HCT116 (cell line): ENCODE data around the gene THADA. TPM values are rescaled to one million over a fixed set of nuclear protein-coding genes. Genes with fewer than 3 reads are reported as not detected.

Experiments used
- ATAC-seq: fragments of 200-7000 bp; cut with Tn5 transposase; 2 replicates; pipeline ENCODE4 v1.9.1; 2020; ENCODE audit warnings: mild to moderate bottlenecking, moderate library complexity
- BruUV-seq: library from RNA; stranded (reverse); fragments of 400-500 nt; replicated peaks from 2 replicates; lab custom pipeline; 2021; lab: Mats Ljungman, UMichigan
- CTCF ChIA-PET: fragments of 300-600 bp; sonication (Branson Sonifier 250); formaldehyde crosslinking; loops from one replicate; lab custom pipeline; 2021; ENCODE audit warnings: antibody characterized with exemption; lab: Charles Lee
- POLR2A ChIA-PET: fragments of 300-600, 350-600 bp; sonication (Branson Sonifier 250); formaldehyde crosslinking; loops from one replicate; lab custom pipeline; 2021; ENCODE audit warnings: antibody characterized with exemption; lab: Charles Lee
- RAD21 ChIA-PET, 2 experiments: fragments of 300-600 bp; sonication (Branson Sonifier 250); formaldehyde crosslinking; loops; one replicate each; lab custom pipeline; 2023; ENCODE audit warnings: low total read pairs in 2 of 2; ENCODE audit not compliant: uncharacterized antibody in 2 of 2, unreplicated experiment in 2 of 2, low non-redundant PET in 1 of 2; lab: Charles Lee
- DNase-seq: peaks from one replicate; pipeline ENCODE4 v3.0.0-alpha.2; 2010; ENCODE audit warnings: low read depth, low spot score
- H2AFZ ChIP-seq: fragments of 200-600 bp; shearing (Covaris generic), sonication (generic); 2 replicates; pipeline ENCODE4 v1.6.1; 2017; ENCODE audit warnings: low read depth, mixed run types, mixed read lengths, antibody characterized with exemption, low read length; ENCODE audit not compliant: poor library complexity, severe bottlenecking
- H3K27ac ChIP-seq: 2 replicates; pipeline ENCODE4 v1.5.1; 2012; ENCODE audit warnings: low read depth, low read length
- H3K27me3 ChIP-seq: fragments of 200-600 bp; sonication (generic); 2 replicates; pipeline ENCODE4 v1.6.1; 2016; ENCODE audit warnings: mixed run types, low read length, mixed read lengths; ENCODE audit not compliant: insufficient read depth
- H3K36me3 ChIP-seq, 2 experiments: fragments of 200-500 bp in 1 of 2; fragments of 200-600 bp in 1 of 2; sonication (Bioruptor generic) in 1 of 2; sonication (generic) in 1 of 2; 2 replicates each; pipeline versions ENCODE4 v1.5.1 to v1.6.1; 2014 to 2016; ENCODE audit warnings: low read length in 2 of 2, inconsistent platforms in 1 of 2, mixed read lengths in 1 of 2, mixed run types in 1 of 2; ENCODE audit not compliant: insufficient read depth in 2 of 2, control insufficient read depth in 1 of 2
- H3K4me1 ChIP-seq, 2 experiments: fragments of 200-600 bp in 1 of 2; sonication (generic) in 1 of 2; 2 replicates each; pipeline versions ENCODE4 v1.5.1 to v1.6.1; 2012 to 2017; ENCODE audit warnings: low read length in 2 of 2, inconsistent platforms in 1 of 2, mild to moderate bottlenecking in 1 of 2, mixed read lengths in 1 of 2, mixed run types in 1 of 2, moderate library complexity in 1 of 2; ENCODE audit not compliant: insufficient read depth in 2 of 2, control insufficient read depth in 1 of 2
- H3K4me2 ChIP-seq: fragments of 200-600 bp; sonication (generic); 2 replicates; pipeline ENCODE4 v1.6.1; 2017; ENCODE audit warnings: mixed run types, low read length, mixed read lengths
- H3K4me3 ChIP-seq, 2 experiments: fragments of 200-600 bp in 1 of 2; sonication (generic) in 1 of 2; replicated peaks in 1 of 2; 2 replicates each; pipeline ENCODE4 v1.5.1; 2011 to 2016; ENCODE audit warnings: low read length in 2 of 2, control low read depth in 1 of 2, low read depth in 1 of 2, mild to moderate bottlenecking in 1 of 2, mixed read lengths in 1 of 2, mixed run types in 1 of 2
- H3K79me2 ChIP-seq: fragments of 200-600 bp; sonication (generic); 2 replicates; pipeline ENCODE4 v1.6.1; 2017; ENCODE audit warnings: mild to moderate bottlenecking, mixed run types, low read length, moderate library complexity, mixed read lengths; ENCODE audit not compliant: insufficient read depth
- H3K9ac ChIP-seq: fragments of 200-600 bp; sonication (generic); 2 replicates; pipeline ENCODE4 v1.6.1; 2016; ENCODE audit warnings: low read length, mixed read lengths
- H3K9me2 ChIP-seq: fragments of 200-600 bp; sonication (generic), shearing (Covaris generic); 2 replicates; pipeline ENCODE4 v1.6.1; 2017; ENCODE audit warnings: mixed run types, mild to moderate bottlenecking, moderate library complexity; ENCODE audit not compliant: insufficient read depth
- H3K9me3 ChIP-seq, 2 experiments: fragments of 200-500 bp in 1 of 2; fragments of 200-600 bp in 1 of 2; sonication (Bioruptor generic) in 1 of 2; sonication (generic) in 1 of 2; 2 replicates each; pipeline ENCODE4 v1.6.1; 2014 to 2017; ENCODE audit warnings: low read length in 2 of 2, mixed read lengths in 2 of 2, inconsistent platforms in 1 of 2, low read depth in 1 of 2, mild to moderate bottlenecking in 1 of 2, mixed run types in 1 of 2, moderate library complexity in 1 of 2; ENCODE audit not compliant: control insufficient read depth in 1 of 2, insufficient read depth in 1 of 2
- H4K20me1 ChIP-seq: fragments of 200-600 bp; sonication (generic), shearing (Covaris generic); 2 replicates; pipeline ENCODE4 v1.6.1; 2017; ENCODE audit warnings: mixed run types, mild to moderate bottlenecking, moderate library complexity; ENCODE audit not compliant: insufficient read depth
- ATF3 ChIP-seq: IDR thresholded peaks from 2 replicates; pipeline ENCODE4 v1.6.1; 2012
- CTCF ChIP-seq, 3 experiments: fragments of 200-600 bp in 1 of 3; sonication (generic) in 1 of 3; IDR thresholded peaks in 2 of 3; conservative IDR thresholded peaks in 1 of 3; 2 replicates each; pipeline ENCODE4 v1.5.1; 2012 to 2017; ENCODE audit warnings: low read depth in 2 of 3, low read length in 2 of 3, antibody characterized with exemption in 1 of 3, borderline replicate concordance in 1 of 3, control low read depth in 1 of 3, mild to moderate bottlenecking in 1 of 3, mixed read lengths in 1 of 3, mixed run types in 1 of 3, moderate library complexity in 1 of 3; ENCODE audit not compliant: insufficient read depth in 1 of 3
- EZH2 ChIP-seq: fragments of 200-600 bp; sonication (generic); IDR thresholded peaks from 2 replicates; pipeline ENCODE4 v1.6.1; 2017; ENCODE audit warnings: antibody characterized with exemption, mixed run types
- RAD21 ChIP-seq: IDR thresholded peaks from 2 replicates; pipeline ENCODE4 v1.6.1; 2012; ENCODE audit warnings: low read depth, mild to moderate bottlenecking
- SIN3A ChIP-seq: IDR thresholded peaks from 2 replicates; pipeline ENCODE4 v1.6.1; 2012; ENCODE audit warnings: low read depth
- SP1 ChIP-seq: IDR thresholded peaks from 2 replicates; pipeline ENCODE4 v1.6.1; 2012; ENCODE audit warnings: low read depth
- ZNF274 ChIP-seq: fragments of 200-500 bp; sonication (Bioruptor generic); IDR thresholded peaks from 2 replicates; pipeline ENCODE4 v1.6.1; 2014; ENCODE audit warnings: mild to moderate bottlenecking, low read depth, low read length, inconsistent platforms
- intact Hi-C: fragments of 100-400 bp; cut with micrococcal nuclease; formaldehyde crosslinking; loops from 2 replicates; pipeline ENCODE4 v1.10.0; 2022
- total RNA-seq: library from RNA; stranded (reverse); gene quantifications from one replicate; pipeline ENCODE4 v1.2.1, GENCODE V29; 2021; ENCODE audit not compliant: unreplicated experiment

Gene THADA
- total RNA-seq, 1 experiment from 2014 or later: 30.7 TPM

GRCh38 chr2:43191947-43192516 is 403.8 kb downstream of the THADA start:
- Histone ChIP-seq H3K27ac (no peak overlapping the region), H3K36me3 (no peaks in the 10 kb centered on the region), H3K79me2 (no peaks in the 10 kb centered on the region), H3K4me3 (no peak overlapping the region)
- BruUV-seq: no TSS peak
- ATAC-seq: peak; percentile 37; the same call in 1 of the 2 replicates
- no peak for TF ChIP-seq EZH2
- no peak for TF ChIP-seq SP1
- TF ChIP-seq CTCF (IDR thresholded peaks at IDR 0.05 in 2 of 3, conservative IDR thresholded peaks at IDR 0.05 in 1 of 3; ENCODE audit: borderline replicate concordance in 1 of 3, insufficient read depth in 1 of 3, low read depth in 2 of 3, low read length in 2 of 3): peak in 2 of 3 experiments; percentile 45 to 55; a peak in 4 of 6 replicates
- no peak for TF ChIP-seq ZNF274
- no peak for TF ChIP-seq RAD21
- TF ChIP-seq SIN3A: no peak
- no peak for TF ChIP-seq ATF3
- TF ChIP-seq, all 23 proteins: peak for 1
- Histone ChIP-seq H3K9ac (no peak overlapping the region), H4K20me1 (no peaks in the 10 kb centered on the region), H3K4me1 (peaks cover 27 to 34% of the 10 kb centered on the region in 2 experiments), H3K4me2 (no peak overlapping the region), H2AFZ (no peak overlapping the region), H3K9me3 (no peaks in the 10 kb centered on the region), H3K27me3 (no peaks in the 10 kb centered on the region), H3K9me2 (no peaks in the 10 kb centered on the region)
- no peak for DNase-seq
- ChIA-PET POLR2A (no interaction called here), RAD21 (interaction anchor here in 1 of 2 experiments (0.7 kb wide), 1 partner anchor 59 kb away, joined by 3 read pairs; no protein-coding TSS in a partner anchor), CTCF (no interaction called here)
- intact Hi-C loops: no loop called here
